ENCODE results near the gene UGP2.

GRCh38 chr2:63875559-63876245, 34.0 kb downstream of the UGP2 start:
- TF ChIP-seq CTCF (IDR thresholded peaks at IDR 0.05; ENCODE audit: insufficient read depth, low read length) (no peak), POLR2AphosphoS5 (IDR thresholded peaks at IDR 0.05; ENCODE audit: low read depth) (no peak), REST (IDR thresholded peaks at IDR 0.05; ENCODE audit: insufficient replicate concordance, low read depth) (no peak), GABPA (IDR thresholded peaks at IDR 0.05; ENCODE audit: low read depth) (no peak), SPI1 (IDR thresholded peaks at IDR 0.05; ENCODE audit: borderline replicate concordance, low read depth) (no peak)

Measured in HL-60 (cell line).